Measurements from ENCODE around the gene DICER1.
"Not testable (repeated sequence)": the region's sequence is repeated elsewhere in the genome, so short reads cannot be mapped to it uniquely, and the experiment has no call there.

Gene DICER1

GRCh38 chr14:95185767-95186392 is 28.6 kb upstream of the DICER1 start:
- no peak for DNase-seq (ENCODE audit: low read depth, low spot score)
- H3K4me3 ChIP-seq (ENCODE audit: low read length), result no peak overlapping the region

DNA sequence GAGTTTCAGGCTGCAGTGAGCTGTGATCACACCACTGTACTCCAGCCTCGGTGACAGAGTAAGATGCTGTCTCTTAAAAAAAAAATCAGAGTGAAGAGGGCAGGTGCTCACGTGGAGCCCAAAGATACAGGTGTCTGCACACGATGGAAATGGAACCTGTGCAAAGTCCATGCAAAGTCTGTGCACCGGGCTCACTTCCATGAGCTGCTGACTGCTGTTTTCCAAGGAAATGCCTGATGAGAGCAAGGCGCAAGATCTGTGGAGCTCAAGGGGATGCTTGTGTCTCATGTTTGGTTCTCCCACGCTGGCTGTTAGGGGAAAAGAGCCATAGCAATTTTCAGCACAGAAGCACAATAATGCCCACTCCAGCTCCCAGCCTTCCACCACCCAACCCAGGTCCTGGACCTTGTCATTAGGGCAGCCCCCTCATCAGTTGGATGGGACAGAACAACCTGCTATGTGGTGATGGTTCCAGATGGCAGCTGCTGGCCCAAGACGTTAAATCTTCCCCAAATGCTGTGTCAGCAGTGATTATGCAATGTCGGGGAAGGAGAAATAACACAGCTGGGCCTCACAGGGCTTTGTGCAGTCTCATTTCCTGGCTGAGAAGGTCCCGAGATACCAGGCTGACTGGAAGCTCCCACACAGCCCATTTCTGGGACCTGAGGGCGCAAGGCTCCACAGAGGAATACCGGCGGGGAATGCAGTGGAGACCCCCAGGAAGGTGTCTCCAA is 27.9 kb upstream of the DICER1 start:
- no peak overlapping the region for H3K4me3 ChIP-seq (ENCODE audit: low read length)
- no peak for DNase-seq (ENCODE audit: low read depth, low spot score)

- DNase-seq (ENCODE audit: low read depth, low spot score), result no peak
- H3K4me3 ChIP-seq (ENCODE audit: low read length), result no peak overlapping the region
Measured at GRCh38 chr14:95184413-95184790, 27.1 kb upstream of the DICER1 start.

- DNase-seq (ENCODE audit: low read depth, low spot score), result no peak
- H3K4me3 ChIP-seq (ENCODE audit: low read length), result no peak overlapping the region
Measured at GRCh38 chr14:95183532-95184412, 26.4 kb upstream of the DICER1 start.

- H3K4me3 ChIP-seq (ENCODE audit: low read length), result no peak overlapping the region
- no peak for DNase-seq (ENCODE audit: low read depth, low spot score)
Measured at GRCh38 chr14:95183082-95183481, 25.8 kb upstream of the DICER1 start.

- H3K4me3 ChIP-seq (ENCODE audit: low read length), result no peak overlapping the region
- DNase-seq (ENCODE audit: low read depth, low spot score), result no peak
Measured at GRCh38 chr14:95182379-95182778, 25.1 kb upstream of the DICER1 start.

DNA sequence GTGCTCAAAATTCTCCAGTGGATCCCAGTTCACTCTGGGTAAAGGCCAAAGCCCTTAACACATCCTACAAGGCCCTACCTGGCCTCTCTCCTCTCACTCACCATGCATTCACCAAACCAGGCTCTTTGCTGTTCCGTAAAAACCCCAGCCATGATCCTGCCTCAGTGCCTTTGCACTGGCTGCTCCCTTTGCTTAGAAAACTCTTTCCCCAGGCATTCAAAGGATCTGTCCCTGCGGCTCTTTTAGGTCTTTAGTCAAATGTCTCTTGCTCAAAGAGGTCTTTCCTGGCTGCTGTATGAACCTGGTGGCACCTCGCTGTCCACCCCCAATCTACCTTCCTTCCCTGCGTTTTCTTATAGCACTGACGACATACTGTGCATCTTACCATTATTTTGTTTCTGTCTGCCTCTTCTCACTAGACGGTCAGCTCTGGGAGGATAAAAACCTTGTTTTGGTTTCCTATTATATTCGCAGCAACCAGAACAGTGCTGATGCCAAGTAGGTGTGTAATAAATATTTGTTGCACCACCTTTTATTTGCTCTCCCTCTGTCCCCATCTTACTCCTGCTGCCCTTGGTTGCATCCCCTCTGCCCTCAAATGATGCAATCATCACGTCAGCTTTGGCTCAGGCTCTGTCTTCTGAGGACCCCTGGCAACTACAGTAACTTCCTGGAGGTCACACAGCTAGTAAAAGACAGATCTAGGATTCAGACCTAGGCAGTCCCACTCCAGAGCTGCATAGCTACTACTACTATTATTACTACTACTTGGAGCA is 23.8 kb upstream of the DICER1 start:
- no peak for DNase-seq (ENCODE audit: low read depth, low spot score)
- H3K4me3 ChIP-seq (ENCODE audit: low read length), result no peak overlapping the region

DNA sequence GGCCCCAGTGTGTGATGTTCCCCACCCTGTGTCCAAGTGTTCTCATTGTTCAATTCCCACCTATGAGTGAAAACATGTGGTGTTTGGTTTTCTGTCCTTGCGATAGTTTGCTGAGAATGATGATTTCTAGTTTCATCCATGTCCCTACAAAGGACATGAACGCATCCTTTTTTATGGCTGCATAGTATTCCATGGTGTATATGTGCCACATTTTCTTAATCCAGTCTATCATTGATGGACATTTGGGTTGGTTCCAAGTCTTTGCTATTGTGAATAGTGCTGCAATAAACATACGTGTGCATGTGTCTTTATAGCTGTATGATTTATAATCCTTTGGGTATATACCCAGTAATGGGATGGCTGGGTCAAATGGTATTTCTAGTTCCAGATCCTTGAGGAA is 18.3 kb upstream of the DICER1 start:
- H3K4me3 ChIP-seq (ENCODE audit: low read length); DNase-seq (ENCODE audit: low read depth, low spot score): not testable (repeated sequence)

GRCh38 chr14:95174184-95174792 is 17.0 kb upstream of the DICER1 start:
- DNase-seq (ENCODE audit: low read depth, low spot score), result no peak
- H3K4me3 ChIP-seq (ENCODE audit: low read length), result no peak overlapping the region

- no peak for DNase-seq (ENCODE audit: low read depth, low spot score)
- H3K4me3 ChIP-seq (ENCODE audit: low read length), result no peak overlapping the region
Measured at GRCh38 chr14:95173518-95173917, 16.2 kb upstream of the DICER1 start.

DNA sequence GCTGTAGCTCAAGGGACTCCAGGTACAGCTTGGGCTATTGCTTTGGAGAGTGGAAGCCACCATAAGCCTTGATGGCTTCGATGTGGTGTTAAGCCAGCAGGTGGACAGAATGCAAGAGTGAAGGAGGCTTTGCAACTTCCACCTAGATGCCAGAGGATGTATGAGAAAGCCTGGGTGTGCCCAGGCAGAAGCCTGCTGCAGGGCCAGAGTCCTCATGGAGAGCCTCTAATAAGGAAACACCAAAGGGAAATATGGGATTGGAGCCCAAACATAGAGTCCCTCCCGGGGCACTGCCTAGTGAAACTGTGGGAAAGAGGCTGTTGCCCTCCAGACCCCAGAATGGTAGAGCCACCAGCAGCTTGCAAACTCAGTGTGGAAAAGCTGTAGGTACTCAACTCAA is 9.8 kb upstream of the DICER1 start:
- no peak overlapping the region for H3K4me3 ChIP-seq (ENCODE audit: low read length)
- no peak for DNase-seq (ENCODE audit: low read depth, low spot score)

DNA sequence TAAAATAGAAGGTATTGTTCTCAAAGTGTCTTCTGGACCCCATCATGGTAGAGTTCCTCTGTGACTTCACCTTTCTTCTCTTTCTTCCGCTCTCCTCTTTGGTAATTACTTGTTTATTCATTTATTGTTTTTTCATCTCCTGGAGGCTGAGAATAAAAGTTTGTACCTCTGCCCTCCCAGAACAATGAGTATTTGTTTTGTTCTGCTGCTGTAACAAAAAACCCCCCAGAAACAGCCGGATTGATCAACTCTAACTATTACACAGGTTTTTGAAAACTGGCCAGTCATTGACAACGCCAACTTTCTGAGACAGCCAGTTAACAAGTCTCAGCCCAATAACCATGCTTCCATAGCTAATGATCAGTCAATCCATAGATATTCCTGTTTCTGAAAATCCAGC is 8.2 kb upstream of the DICER1 start:
- no peak overlapping the region for H3K4me3 ChIP-seq (ENCODE audit: low read length)
- DNase-seq (ENCODE audit: low read depth, low spot score), result no peak

- H3K4me3 ChIP-seq (ENCODE audit: low read length), result no peak overlapping the region
- no peak for DNase-seq (ENCODE audit: low read depth, low spot score)
Measured at GRCh38 chr14:95164506-95164905, 7.2 kb upstream of the DICER1 start.

GRCh38 chr14:95163666-95164065 is 6.3 kb upstream of the DICER1 start:
- DNase-seq (ENCODE audit: low read depth, low spot score), result no peak
- H3K4me3 ChIP-seq (ENCODE audit: low read length), result no peak overlapping the region

GRCh38 chr14:95163132-95163531 is 5.8 kb upstream of the DICER1 start:
- no peak overlapping the region for H3K4me3 ChIP-seq (ENCODE audit: low read length)
- no peak for DNase-seq (ENCODE audit: low read depth, low spot score)

GRCh38 chr14:95162641-95163040 is 5.3 kb upstream of the DICER1 start:
- H3K4me3 ChIP-seq (ENCODE audit: low read length), result no peak overlapping the region
- DNase-seq (ENCODE audit: low read depth, low spot score), result no peak

DNA sequence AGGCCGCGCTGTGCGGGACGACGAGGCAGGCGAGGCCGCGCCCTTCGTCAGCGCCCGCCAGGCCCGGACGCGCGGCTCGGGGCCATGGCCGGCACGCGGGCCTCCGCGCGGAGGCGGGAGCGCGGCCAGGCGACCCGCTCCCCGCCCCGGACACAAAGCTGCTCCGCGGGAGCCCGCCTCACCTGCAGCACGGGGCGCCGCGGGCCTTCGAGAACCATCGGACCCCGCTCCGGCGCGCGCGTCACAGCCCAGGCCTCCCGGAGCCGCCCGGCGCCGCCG is 342 bp downstream of the DICER1 start:
- DNase-seq (ENCODE audit: low read depth, low spot score), result no peak

DNA sequence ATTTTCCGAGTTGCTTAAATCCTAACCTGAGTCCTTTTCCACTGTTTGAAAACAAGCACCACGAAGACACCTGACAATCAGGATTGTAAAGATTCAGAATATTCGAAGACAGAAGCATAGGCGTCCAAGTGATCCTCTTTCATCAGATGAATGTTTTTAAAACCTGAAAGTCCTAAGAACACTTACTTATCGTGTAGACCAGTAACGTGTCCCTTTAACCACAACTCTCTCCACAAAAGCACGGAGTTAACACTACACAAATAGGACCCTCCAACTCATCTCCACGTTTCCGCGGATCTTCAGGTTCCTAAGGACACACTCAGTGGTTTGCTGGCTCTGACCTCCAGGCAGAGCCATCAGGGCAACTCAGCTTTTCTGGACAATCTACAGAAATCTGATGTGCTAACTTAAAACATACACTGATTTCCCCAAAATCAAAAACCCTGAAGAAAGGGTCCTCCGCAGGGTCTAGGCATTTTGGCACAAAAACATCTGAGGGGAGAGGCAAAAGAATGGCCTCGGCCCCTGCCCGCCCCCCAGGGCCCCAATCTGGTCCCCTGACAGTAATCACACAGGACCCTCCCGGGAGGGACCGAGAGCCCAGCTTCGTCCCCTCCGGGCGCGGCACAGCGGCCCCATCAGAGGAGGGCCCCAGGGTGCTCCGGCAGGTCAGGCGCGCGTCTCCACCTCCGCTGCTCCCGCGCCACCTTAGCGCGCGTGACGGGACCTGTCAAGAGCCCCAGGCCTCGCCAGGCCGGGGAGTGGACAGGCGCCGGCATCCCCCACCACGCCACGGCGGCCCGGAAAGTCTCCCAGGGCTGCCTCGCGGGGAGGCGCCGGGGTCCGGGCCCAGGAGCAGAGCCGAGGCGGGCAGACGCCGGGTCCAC is 925 bp downstream of the DICER1 start:
- DNase-seq (ENCODE audit: low read depth, low spot score), result no peak
- H3K4me3 ChIP-seq (ENCODE audit: low read length), result peak overlapping the region; percentile 86

More for the DNA sequence above, 342 bp downstream of the DICER1 start:
- H3K4me3 ChIP-seq (ENCODE audit: low read length), result peak overlapping the region; percentile 86

Data from Jurkat, Clone E6-1 (cell line).